CD1c-positive myeloid dendritic cell (primary cell): Measurements from ENCODE around the gene MYO1B.

Experiments used
- DNase-seq: peaks from one replicate; pipeline ENCODE4 v3.0.0-alpha.2; 2016; ENCODE audit errors: extremely low spot score

MYO1B gene

GRCh38 chr2:191262436-191262835, 17.2 kb downstream of the MYO1B start:
- DNase-seq, result no peak

- no peak for DNase-seq
Observed at GRCh38 chr2:191263050-191263449, 17.8 kb downstream of the MYO1B start.

GRCh38 chr2:191264647-191265081, 19.5 kb downstream of the MYO1B start:
- no peak for DNase-seq

- no peak for DNase-seq
Observed at GRCh38 chr2:191265311-191266170, 20.3 kb downstream of the MYO1B start.

- DNase-seq, result no peak
Observed at GRCh38 chr2:191266201-191266600, 21.0 kb downstream of the MYO1B start.

- no peak for DNase-seq
Observed at GRCh38 chr2:191268596-191268995, 23.4 kb downstream of the MYO1B start.

GRCh38 chr2:191270306-191271161, 25.3 kb downstream of the MYO1B start:
- DNase-seq, result no peak

- no peak for DNase-seq
Observed at GRCh38 chr2:191272064-191272463, 26.9 kb downstream of the MYO1B start.

- DNase-seq, result peak; percentile 7
Observed at GRCh38 chr2:191274413-191274815, 29.2 kb downstream of the MYO1B start.

GRCh38 chr2:191276792-191277465, 31.7 kb downstream of the MYO1B start:
- DNase-seq, result no peak

- DNase-seq, result no peak
Observed at GRCh38 chr2:191280290-191280689, 35.1 kb downstream of the MYO1B start.

- DNase-seq, result no peak
Observed at GRCh38 chr2:191280834-191281756, 35.9 kb downstream of the MYO1B start.

- DNase-seq, result no peak
Observed at GRCh38 chr2:191285252-191285651, 40.0 kb downstream of the MYO1B start.

GRCh38 chr2:191287820-191288219, 42.6 kb downstream of the MYO1B start:
- no peak for DNase-seq

GRCh38 chr2:191289049-191289448, 43.8 kb downstream of the MYO1B start:
- no peak for DNase-seq

GRCh38 chr2:191291471-191291870, 46.3 kb downstream of the MYO1B start:
- DNase-seq, result no peak

- no peak for DNase-seq
Observed at GRCh38 chr2:191292869-191293268, 47.7 kb downstream of the MYO1B start.

- no peak for DNase-seq
Observed at GRCh38 chr2:191295088-191295487, 49.9 kb downstream of the MYO1B start.

GRCh38 chr2:191296083-191297006, 51.1 kb downstream of the MYO1B start:
- no peak for DNase-seq

- DNase-seq, result no peak
Observed at GRCh38 chr2:191297033-191297432, 51.8 kb downstream of the MYO1B start.
